NB4 (cell line): ENCODE results near the gene MMP24OS.

Experiments
- DNase-seq: peaks from one replicate; pipeline ENCODE4 v3.0.0; 2010; ENCODE audit warnings: low read depth
- H3K4me3 ChIP-seq: one replicate; pipeline ENCODE4 v1.5.1; 2011; ENCODE audit warnings: mild to moderate bottlenecking, low read depth, low read length, moderate library complexity
- CTCF ChIP-seq: IDR thresholded peaks from one replicate; pipeline ENCODE4 v1.5.1; 2012; ENCODE audit warnings: low read depth, low read length
- MYC ChIP-seq: IDR thresholded peaks from 2 replicates; pipeline ENCODE4 v1.6.1; 2011; ENCODE audit warnings: low read depth, low read length
- POLR2A ChIP-seq: IDR thresholded peaks from 2 replicates; pipeline ENCODE4 v1.6.1; 2011; ENCODE audit warnings: mild to moderate bottlenecking; ENCODE audit not compliant: insufficient read length; ENCODE audit errors: extremely low read depth
- TF ChIP-seq, protein P1 (sequence below): IDR thresholded peaks from 2 replicates; pipeline ENCODE4 v1.6.1; 2011; ENCODE audit warnings: low read depth, low read length

The MMP24OS gene

DNA sequence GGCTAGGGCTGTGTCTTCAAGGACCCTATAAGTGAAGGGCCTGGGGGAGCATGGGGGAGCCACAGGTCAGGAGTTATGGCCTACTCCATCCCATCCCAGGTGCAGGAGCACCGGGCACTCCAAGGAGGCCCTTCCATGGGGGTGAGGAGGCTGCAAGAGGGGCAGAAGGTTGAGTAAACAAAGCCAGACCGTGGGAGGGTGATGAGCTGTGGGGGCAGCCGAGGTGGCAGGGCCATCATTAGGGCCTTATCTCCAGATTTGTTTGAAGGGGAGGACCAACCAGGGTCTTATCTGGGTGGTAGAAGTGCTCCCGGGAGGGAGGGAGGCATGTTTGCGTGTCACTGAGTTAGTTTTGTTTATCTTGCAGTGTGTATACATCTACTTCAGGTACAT, 16.4 kb upstream of the MMP24OS start:
- H3K4me3 ChIP-seq = no peak overlapping the region
- DNase-seq = no peak
- TF ChIP-seq, protein P1, sequence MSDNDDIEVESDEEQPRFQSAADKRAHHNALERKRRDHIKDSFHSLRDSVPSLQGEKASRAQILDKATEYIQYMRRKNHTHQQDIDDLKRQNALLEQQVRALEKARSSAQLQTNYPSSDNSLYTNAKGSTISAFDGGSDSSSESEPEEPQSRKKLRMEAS = no peak
- TF ChIP-seq MYC = no peak
- TF ChIP-seq POLR2A = no peak

DNA sequence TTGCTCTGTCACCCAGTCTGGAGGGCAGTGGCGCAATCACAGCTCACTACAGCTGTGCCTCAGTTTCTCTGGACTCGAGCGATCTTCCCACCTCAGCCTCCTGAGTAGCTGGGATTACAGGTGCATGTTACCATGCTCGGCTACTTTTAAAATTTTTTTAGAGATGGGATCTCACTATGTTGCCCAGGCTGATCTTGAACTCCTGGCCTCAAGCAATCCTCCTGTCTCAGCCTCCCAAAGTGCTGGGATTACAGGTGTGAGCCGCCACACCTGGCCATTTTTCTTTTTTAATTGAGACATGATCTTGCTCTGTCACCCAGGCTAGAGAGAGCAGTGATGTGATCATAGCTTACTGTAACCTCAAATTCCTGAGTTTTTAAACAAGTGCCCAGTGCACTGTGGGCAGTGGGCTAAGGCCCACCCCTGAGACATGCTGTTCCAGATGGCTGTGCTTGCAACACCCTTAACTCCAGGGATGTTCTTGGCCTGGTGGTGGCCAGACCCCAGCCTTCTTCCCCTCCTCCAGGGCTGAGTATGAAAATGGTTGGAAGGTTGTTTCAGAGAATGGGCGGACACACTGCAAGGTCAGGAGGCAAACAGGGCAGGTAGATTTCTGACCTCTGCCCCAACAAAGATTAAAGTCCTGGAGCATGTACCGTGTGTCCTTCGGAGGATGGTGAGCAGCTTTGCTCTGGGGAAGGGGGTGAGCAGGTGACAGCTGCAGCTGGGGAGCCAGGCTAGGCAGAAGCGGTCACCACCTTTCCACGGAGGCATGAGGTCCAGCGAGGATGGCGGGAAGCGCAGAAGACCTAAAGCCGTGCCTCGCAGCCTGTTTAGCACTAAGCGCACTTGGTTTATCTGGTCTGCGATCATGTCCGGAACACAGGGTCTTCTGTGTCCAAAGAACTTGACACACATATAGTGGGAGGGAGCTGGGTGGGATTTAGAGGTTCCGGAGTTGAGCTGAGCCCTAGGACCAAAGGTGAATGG, 15.7 kb upstream of the MMP24OS start:
- TF ChIP-seq CTCF (no peak), MYC (no peak), POLR2A (no peak)
- TF ChIP-seq, protein P1 = no peak
- H3K4me3 ChIP-seq = no peak overlapping the region
- DNase-seq = no peak

GRCh38 chr20:35292504-35293285, 14.8 kb upstream of the MMP24OS start:
- H3K4me3 ChIP-seq = no peak overlapping the region
- TF ChIP-seq MYC (no peak), POLR2A (no peak), CTCF (no peak)
- TF ChIP-seq, protein P1 = no peak
- no peak for DNase-seq

- H3K4me3 ChIP-seq = no peak within 1 kb of the TSS
- TF ChIP-seq MYC = no peak
- TF ChIP-seq, protein P1 = no peak
- DNase-seq = no peak
These were observed 14.0 kb upstream of the MMP24OS start, which contains the start of gene FAM83C for GRCh38 chr20:35291654-35292503. FAM83C (minus strand) TSS chr20:35292425; CDS start chr20:35292304, 121 bp downstream.

GRCh38 chr20:35290887-35291417, 13.0 kb upstream of the MMP24OS start:
- TF ChIP-seq CTCF = no peak
- TF ChIP-seq, protein P1 = no peak
- TF ChIP-seq POLR2A = no peak
- no peak for TF ChIP-seq MYC
- no peak for DNase-seq
- H3K4me3 ChIP-seq = no peak overlapping the region

DNA sequence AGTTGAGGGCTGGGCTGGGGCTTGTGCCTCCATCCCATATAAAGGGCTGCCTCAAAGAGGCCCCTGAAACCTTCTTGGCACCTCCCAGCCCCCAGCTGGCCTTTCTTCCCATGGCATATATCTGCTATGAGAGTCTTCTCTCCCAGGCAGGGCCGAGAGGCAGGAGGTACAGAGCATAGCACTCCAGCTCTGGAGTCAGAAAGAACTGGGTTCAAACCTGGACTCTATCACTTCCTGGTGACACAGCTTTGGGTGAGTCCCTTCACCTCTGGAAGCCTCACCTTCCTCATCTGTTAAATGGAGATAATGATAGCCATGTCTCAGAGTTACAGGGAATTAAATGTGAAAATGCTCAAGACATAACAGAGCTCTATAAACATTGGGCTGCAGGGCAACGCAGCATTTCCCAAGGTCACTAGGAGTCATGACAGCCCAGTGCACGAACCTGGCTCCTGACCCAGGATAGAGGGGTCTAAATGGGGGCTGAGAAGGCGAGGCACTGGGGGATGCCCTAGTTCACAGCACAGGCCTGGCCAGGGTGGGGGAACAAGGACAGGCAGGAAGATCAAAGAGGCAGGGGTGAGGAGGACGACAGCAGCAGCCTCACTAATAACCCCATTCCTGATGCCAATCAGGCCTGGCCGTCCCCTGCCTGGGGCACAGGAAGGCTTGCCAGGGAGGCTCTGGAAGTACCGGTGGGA, 12.4 kb upstream of the MMP24OS start:
- TF ChIP-seq POLR2A (no peak), MYC (no peak), CTCF (no peak)
- TF ChIP-seq, protein P1 = no peak
- DNase-seq = no peak
- no peak overlapping the region for H3K4me3 ChIP-seq
